GM19324 (cell line): Measurements from ENCODE around the gene CYB5R2.

Source experiments
- ATAC-seq: cut with Tn5 transposase; IDR thresholded peaks from one replicate; pipeline ENCODE4 v1.9.1; 2021; ENCODE audit warnings: mild to moderate bottlenecking, moderate library complexity; ENCODE audit not compliant: unreplicated experiment, low FRiP score

The CYB5R2 gene

DNA sequence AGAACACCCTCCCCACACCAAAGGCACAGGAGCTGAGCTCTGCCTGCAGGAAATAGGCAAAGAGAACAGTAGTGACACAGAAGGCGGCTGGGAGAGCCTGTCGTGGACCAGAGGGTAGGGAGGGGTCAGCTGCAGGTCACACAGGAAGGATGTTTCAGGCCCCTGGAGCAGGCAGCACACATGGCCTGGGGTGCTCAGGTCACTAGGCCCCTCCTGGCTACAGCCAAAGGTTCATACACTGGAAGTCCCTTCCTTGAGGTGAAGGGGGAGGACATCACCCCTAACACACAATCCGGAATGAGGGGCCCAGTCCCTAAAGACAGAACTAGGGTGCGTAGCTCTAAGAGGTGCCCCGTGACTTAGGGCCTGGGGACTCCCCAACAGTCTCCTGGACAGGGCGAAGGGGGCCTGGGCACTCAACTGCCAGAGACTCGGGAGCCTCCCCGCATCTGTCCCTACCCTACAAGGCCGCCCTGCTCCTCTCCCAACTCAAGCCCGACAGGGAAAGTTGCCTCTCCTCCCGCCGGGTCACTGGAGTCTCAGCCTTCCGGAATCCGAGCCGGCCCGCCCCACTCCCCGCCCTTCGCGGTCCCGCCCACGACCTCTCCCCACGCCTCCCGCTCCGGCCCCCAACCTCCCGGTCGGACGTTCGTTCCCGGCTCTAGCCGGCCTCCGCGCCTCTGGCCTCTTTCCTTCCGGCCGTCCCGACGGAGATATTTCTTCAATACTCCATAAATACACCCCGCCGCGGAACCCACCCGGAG, at the start of gene CYB5R2:
Gene CYB5R2, minus strand, starts transcription at position 541 of the 764 bp plus-strand sequence. CDS start 675 bp downstream, outside the sequence.
- no peak for ATAC-seq

DNA sequence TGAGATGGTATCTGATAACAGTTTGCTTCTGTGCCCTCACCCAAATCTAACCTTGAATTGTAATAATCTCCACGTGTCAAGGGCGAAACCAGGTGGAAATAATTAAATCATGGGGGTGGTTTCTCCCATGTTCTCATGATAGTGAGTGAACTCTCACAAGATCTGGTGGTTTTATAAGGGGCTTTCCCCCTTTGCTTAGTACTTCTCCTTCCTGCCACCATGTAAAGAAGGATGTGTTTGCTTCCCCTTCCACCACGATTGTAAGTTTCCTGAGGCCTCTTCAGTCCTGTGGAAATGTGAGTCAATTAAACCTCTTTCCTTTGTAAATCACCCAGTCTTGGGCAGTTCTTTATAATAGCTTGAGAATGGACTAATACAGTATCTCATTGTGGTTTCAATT, 41.5 kb upstream of the CYB5R2 start:
- ATAC-seq = no peak

DNA sequence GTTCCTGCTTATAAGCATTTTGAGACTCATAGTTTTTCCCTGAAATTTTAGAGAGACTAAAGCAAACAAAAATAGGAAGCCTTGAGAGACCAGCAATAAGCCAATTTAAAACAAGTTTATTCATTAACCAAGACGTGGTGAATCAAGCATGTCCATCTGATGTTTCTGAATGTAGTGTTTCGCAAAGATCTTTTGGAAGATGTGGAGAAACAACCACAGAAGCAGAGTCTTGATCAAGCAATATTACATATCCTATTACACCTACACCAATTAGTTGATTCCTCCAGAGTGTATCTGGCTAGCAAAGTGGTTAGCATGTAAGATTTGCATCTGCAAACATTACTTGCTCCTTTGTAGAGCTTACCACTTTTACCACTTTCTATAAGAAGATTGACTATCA, 33.1 kb upstream of the CYB5R2 start, which contains the start of gene OVCH2:
Gene OVCH2, minus strand, starts transcription at position 101 of the 400 bp plus-strand sequence. Its CDS starts 83 bp downstream, at position 18.
- ATAC-seq = no peak

DNA sequence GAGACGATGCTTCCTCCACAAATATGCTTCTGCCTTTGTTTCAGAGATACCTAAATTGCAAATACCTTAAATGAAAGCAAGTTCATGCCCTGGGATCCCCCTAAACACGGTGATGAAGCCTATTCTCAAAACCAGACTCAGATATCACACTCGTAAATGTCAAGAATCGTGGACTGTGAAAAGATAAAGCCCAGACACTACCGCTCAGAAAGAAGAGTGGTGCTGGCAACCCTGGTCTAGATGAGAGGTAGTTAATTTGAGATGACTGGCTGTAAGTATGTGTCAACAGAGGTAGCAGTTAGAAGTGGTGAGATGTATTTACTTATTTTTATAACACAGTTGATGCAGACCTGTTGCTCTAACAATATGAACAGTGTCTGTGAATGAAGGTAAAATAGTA, 30.4 kb upstream of the CYB5R2 start:
- no peak for ATAC-seq

DNA sequence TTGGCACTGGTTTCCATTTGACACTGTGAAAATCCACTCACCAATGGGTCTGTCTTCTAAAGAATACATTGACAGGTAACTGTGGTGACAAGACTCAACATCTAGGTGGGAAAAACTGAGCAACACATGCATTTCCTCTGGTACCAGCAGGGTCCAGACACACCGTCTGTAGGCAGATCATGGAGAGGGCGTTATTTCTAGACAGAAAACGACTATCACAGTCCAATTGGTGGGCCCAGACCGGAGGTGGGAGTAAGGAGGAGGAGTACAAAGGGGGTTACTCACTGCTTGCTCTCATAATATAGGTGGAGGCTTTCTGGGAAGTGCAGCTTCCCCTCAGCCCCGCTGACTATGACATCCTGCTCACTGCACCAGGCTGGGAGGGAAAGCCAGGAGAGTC, 23.1 kb upstream of the CYB5R2 start:
- ATAC-seq = no peak

DNA sequence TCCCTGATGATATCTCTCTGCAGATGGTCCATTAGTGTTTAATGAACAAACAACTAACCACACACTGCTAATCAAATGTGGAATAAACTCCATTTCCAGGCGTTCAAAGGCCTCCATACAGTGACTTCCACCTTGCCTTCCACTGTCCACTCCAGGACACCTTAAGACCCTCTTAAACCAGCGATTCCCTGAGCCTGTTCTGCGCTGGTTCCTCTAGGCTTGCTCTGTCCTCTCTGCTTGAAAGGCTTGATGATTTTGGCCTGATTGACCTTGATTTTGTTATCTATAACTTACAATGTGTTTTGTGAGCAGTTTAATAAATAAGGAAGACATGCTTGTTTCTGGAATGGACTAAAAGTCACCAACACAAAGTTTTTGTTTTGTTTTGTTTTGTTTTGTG, 20.9 kb upstream of the CYB5R2 start:
- no peak for ATAC-seq

DNA sequence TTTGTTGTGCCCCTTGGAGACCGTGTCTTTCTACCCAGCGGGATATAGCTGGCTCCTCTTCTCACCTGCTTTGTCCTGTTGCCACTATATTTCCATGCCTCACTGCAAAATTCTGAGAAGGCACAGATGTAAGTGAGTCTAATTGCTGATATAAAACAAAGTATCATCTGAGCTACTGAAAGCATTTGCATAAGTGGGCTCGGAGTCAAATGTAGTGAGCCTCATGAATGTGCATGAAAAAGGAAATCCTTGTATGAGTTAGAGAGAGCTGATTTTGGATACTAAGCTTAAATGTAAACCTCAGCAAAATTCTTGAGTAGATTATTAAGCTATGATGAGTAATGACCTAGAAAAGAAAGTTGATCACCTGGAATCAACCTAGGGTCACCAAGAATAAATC, 19.1 kb upstream of the CYB5R2 start:
- no peak for ATAC-seq

DNA sequence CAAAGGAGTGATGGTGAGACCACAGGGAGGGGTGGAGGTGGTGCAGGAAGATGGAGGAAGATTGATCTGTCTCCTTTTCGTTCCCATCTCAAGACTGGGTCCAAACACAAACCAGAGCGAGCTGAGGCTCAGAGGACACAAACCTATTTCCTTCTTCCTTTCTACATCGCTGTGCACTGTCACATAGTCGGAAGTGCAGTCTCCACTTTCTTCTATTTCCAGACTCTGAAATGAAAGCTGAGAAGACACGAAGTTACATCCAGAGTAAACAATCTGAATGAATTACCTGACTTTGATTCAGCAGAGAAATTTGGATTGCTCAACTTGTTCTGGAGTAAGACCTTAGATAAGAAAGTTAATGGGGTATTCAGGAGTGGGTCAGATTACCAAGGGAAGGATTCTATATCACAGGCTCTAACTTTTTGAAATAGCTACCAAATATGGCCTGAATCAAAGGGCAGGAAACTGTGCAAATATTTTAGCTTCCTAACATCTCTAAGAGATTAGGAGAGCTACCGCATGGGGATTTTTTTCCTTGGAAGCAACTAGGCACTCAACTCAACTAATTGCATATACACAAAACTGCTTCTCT, 18.6 kb upstream of the CYB5R2 start:
- no peak for ATAC-seq

DNA sequence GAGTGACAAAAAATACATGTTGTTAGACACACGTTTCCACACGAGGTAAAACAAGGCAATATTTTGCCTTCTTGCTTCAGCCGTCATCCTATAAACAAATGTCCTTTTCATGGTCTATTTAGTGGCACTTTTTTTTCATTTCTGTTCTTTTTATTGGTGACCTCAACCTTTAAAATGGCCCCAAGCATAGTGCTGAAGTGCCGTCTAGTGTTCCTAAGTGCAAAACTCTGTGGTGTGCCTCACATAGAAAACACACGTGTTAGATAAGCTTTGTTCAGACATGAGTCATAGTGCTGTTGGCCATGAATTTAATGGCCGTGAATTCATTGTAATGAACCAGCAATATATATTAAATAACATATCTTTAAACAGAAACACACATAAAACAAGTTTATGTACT, 17.3 kb upstream of the CYB5R2 start:
- ATAC-seq = no peak

DNA sequence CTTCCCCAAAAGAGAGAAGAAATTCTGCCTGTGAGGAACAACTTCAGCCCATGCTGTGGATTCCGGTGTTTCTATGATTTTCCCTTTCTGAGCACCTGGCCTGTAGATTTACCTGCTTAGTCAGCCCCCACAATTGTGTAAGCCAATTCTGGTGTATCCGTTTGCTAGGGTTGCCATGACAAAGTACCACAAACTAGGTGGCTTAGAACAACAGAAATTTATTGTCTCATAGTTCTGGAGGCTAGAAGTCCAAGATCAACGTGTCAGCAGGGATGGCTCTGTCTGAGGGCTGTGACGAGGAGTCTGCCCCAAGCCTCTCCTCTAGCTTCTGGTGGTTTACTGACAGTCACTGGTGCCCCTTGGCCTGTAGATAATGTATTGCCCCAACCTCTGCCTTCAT, 15.9 kb upstream of the CYB5R2 start:
- no peak for ATAC-seq

DNA sequence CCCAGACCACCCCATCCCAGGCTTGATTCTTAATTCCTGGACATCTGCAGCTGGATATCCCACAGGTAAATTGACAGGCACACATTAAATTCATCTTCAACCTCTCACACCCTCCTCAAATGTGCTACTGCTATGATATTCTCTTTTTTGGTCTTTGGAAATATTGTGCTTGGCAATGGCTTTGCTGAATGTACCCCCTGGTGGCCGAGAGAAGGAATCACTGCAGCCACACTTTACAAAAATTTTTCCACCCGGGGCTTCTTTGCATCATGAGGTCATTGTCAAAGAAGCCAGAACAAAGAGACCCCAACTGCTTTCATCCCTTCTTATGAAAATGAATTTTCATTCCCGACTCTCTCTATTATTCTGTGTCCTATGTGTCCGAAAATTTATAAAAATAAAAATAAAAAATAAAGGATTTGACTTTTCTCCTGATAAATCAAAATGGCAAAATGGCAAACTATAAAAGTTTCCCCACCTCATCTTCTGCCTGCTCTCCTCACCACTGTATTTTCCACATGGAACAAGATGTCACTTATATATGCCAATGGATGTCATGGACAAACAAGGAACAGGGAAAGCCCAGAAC, 15.0 kb upstream of the CYB5R2 start:
- ATAC-seq = peak; percentile 47

DNA sequence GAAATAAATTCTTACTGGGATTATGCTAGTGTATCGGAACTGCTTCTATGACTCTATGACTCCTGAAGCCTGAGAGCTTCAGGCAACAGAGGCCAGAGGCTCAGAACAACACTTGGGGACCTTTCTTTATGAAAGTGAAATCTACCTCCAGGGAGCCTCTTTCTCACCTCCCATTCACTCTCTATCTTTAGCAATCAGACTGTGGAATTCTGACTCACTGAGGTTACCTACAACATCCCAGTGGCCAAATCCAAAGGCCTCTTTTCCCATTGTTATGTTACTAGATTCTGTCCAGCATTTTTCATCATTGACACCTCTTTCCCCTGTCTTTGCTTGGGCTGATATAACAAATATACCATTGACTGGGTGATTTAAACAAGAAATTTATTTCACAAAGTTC, 14.1 kb upstream of the CYB5R2 start:
- ATAC-seq = no peak

DNA sequence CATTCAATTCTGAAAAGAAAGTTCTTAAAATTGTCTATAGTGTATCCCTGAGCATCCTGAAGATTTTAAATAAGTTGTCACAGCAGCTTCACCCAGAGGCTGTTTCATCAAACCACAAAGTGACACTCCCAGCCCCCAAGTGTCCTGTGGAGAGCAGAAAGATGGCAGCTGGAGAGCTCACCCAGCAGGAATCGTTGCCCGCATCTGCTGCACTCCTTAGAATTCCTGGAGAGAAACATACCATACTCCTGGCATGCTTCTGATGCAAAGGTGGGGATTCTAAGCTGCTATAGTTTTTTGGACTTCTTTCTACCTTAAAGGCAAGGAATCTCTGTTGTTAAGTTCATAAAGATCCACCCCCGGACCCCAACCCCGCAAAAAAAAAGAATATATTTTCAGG, 13.5 kb upstream of the CYB5R2 start:
- no peak for ATAC-seq

DNA sequence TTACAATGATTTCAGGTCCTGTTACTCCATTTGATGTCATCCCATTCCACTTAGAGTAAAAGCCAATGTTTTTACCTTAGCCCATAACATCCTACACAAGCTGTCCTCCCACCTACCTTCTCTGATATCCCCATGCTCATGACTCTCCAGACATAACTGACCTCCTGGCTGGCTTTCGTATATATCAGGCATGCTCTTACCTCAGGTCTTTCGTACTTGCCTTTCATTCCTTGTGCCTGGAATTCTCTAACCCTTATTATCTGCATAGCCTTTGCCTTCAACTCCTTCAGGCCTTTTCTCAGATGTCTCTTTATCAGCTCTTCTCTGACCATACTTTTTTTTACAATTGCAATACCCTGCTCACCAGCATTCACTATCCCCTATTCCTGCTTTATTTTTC, 10.3 kb upstream of the CYB5R2 start:
- no peak for ATAC-seq

DNA sequence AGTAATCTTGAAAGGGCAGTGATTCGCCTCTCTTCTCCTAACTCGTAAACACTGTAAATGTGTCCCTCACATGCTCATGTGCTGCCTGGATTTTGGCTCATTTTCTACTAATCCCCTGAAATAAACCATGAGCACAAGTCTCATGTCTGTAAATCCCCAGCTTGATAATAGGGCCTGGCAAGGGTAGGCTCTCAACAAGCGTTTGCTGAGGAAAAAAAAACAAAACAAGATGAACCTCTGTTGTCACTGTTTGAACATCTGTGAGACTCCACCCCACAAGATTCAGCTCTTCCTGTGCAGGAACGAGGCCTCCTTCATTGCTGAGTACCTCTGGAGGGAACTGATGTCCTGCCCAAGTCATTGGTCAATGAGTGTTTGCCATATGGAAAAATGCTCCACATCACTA, 4.5 kb upstream of the CYB5R2 start:
- ATAC-seq = no peak

DNA sequence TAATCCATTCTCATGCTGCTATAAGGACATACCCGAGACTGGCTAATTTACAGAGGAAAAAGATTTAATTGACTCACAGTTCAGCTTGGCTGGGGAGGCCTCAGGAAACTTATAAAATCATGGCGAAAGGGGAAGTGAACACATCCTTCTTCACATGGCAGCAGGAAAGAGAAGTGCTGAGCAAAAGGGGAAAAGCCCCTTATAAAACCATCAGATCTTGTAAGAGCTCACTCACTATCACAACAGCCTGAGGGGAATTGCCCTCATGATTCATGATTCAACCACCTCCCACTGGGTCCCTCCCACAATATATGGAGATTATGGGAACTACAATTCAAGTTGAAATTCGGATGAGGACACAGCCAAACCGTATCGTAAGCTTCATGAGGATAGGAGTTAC, 3.8 kb upstream of the CYB5R2 start:
- ATAC-seq = no peak

DNA sequence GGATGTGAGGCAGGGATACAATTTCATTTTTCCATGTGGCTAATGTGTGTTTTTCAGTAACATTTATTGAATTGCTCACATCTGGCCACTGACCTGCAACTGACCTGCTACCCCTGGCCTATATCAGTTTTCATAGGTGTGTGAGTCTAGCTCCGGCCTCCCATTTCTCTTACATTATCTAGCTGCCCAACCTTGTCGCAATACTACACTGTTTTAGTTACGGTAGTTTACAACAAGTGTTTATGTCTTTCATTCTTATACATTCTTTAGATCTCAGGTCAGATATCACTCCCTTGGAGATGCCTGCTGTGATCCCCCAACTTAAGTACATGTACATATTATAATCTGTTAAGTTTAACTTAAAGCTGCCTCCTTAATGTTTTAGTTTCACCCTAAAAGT, 2.3 kb upstream of the CYB5R2 start:
- no peak for ATAC-seq

DNA sequence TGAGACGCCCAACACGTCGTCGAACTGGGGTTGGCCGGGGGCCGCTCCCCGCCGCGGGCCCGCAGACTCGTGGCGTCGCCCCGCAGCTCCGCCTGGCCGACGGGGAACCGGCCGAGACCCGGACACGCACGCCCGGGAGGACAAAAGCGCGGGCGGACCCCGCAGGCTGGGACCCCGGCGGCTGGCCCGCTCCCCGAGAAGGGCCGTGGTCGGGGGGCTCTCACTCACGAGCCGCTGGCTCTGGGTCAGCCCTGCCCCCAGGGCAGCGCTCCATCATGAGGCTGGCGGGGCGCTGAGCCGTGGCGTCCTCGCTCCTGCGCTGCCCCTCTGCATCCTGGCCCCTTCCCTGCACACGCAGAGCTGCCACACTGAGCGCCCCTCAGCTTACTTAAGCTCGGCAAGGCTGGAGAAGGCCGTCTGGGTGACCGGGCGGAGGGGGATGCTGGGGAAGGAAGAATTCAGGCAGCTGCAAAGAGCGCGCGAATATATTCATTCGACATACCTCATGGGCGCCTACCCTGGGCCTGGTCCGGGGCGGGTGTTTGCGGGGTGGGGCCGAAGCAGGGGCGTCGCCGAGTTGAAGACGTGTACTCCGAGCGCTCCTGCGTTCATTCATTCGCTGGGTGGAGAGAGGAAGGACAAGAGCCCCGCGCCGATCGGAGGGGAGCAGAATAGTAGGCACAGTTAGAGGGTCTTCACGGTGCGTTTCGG, 579 bp upstream of the CYB5R2 start:
- ATAC-seq = no peak

DNA sequence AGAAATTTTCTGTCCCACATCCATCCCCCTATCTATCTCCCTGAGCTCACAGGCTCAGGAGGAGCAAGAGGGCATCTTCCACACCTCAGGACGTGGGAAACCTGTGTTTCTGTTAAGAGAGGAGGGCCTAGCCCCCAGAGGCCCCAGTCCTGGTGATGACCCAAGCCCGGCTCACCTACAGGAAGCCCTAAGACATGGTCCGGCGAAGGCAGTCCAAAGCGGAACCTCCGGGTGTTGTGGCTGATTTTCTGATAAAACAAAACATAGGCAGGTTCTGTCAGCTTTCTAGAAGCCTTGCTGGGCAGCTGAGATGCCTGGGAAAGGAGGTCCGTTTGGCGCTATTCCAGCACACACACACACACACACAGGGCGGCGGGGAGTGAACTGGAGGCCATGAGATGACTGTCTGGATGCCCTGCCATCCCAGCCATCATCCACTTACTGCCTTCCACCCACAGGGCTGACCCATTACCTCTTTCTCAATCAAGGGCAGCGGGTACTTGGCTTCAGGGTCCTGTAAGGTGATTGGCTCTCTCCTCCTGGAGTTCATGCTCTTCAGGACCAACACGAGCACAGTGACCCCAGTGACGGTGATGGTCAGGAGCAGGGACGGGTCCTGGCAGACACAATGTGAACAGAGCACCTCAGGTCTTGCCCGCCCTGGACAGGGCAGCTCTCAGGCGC, 882 bp downstream of the CYB5R2 start:
- ATAC-seq = no peak

DNA sequence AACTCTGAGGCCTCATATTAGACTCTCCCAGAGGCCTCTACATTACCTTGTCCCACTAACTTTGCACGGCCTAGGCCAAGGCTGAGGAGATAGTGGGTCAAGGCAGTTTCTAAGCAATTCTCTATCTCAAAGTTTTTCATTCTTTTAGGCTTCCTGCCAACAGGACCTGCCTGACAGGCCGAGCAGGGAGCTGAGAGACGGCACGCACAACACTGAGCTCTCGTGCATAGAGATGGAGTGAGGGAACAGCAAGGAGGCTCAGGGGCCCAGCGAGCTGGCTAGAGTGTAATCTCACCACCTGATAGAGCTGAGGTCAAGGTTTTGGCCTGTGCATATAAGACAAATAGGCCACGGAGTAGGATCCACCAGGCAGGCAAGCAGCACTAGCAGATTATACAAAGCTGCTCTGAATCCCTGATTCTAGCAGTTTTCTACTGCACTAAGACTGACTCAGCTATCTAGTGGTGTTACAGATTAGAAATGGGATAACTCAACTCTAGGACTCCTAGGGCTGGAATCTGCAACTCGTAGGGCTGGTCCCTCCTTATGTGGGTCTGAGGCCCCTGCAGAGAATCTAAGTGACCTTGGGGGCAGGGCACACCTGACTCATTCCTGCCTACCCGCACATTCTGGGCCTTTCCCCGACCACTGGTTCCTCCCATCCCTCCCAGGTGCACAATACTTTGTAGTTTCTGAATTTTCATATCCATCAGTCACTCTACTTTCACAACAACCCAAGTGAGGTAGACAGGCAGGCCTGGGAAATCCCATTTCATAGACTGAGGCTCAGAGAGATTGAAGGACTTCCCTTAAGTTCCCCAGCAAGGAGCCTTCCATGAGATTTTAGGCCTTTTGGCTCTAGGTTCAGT, 1.7 kb downstream of the CYB5R2 start:
- no peak for ATAC-seq
